Measurements from ENCODE around the gene GPBP1. TPM values are rescaled to one million over a fixed set of nuclear protein-coding genes. Genes with fewer than 3 reads are reported as not detected.
"Not testable (repeated sequence)": the region's sequence is repeated elsewhere in the genome, so short reads cannot be mapped to it uniquely, and the experiment has no call there.

The GPBP1 gene
- total and polyA plus RNA-seq, 2 of the 4 experiments (the other 2 are of a cell fraction) = 24.3 to 29.2 TPM

DNA sequence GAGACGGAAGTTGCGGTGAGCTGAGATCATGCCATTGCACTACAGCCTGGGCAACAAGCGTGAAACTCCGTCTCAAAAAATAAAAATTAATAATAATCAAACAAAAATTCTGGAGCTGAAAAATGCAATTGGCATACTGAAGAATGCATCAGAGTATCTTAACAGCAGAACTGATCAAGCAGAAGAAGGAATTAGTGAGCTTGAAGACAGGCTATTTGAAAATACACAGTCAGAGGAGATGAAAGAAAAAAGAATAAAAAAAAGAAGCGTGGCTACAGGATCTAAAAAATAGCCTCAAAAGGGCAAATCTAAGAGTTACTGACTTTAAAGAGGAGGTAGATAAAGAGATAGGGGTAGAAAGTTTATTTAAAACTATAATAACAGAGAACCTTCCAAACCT, 111.2 kb downstream of the GPBP1 start:
- H3K56ac ChIP-seq (ENCODE audit: extremely low read depth, insufficient read depth, low read length); CTCF ChIA-PET; dilution Hi-C loops (cut with HindIII; ENCODE audit: low sequenced_read_pairs, unreplicated experiment); H4K5ac ChIP-seq (ENCODE audit: low read depth, low read length); H3K14ac ChIP-seq (replicated peaks; ENCODE audit: low read depth, low read length); DNase-seq; H3K9me3 ChIP-seq (ENCODE audit: control insufficient read depth, insufficient read depth, low read length); POLR2A ChIA-PET (ENCODE audit: unreplicated experiment); H2BK15ac ChIP-seq (ENCODE audit: low read depth, low read length); H4K91ac ChIP-seq (ENCODE audit: insufficient read depth, low read depth, low read length); H2BK20ac ChIP-seq (ENCODE audit: low read depth, low read length); H3K4ac ChIP-seq (ENCODE audit: low read depth, low read length); H2AK5ac ChIP-seq (ENCODE audit: low read depth, low read length); H3K4me2 ChIP-seq (ENCODE audit: low read depth, low read length); intact Hi-C loops (cut with micrococcal nuclease); H3K9me1 ChIP-seq (ENCODE audit: insufficient read depth, low read length); H3K4me3 ChIP-seq (ENCODE audit: insufficient read depth, low read depth, low read length); H3K23ac ChIP-seq (ENCODE audit: low read depth, low read length); H3K27ac ChIP-seq (ENCODE audit: insufficient read depth, low read length); H3K27me3 ChIP-seq (ENCODE audit: control insufficient read depth, insufficient read depth, low read length); H3K18ac ChIP-seq (ENCODE audit: low read depth, low read length); H2AFZ ChIP-seq (replicated peaks; ENCODE audit: low read length, poor library complexity); H4K8ac ChIP-seq (ENCODE audit: low read depth in 2 of 2, low read length in 2 of 2); H2AK9ac ChIP-seq (replicated peaks; ENCODE audit: low read depth, low read length, poor library complexity); H3K79me1 ChIP-seq (ENCODE audit: low read depth in 1 of 2, low read length in 2 of 2); H3K36me3 ChIP-seq (ENCODE audit: control insufficient read depth, insufficient read depth, low read length); H3K9ac ChIP-seq (ENCODE audit: low read depth, low read length); H3K4me1 ChIP-seq (ENCODE audit: control insufficient read depth, insufficient read depth, low read length); H2BK5ac ChIP-seq (ENCODE audit: low read depth, low read length, poor library complexity, severe bottlenecking); BruUV-seq (replicated peaks); H4K20me1 ChIP-seq (ENCODE audit: insufficient read depth, low read length); ATAC-seq (ENCODE audit: low read depth); H2BK120ac ChIP-seq (ENCODE audit: low read depth, low read length): not testable (repeated sequence)
- WGBS, 2 experiments (ENCODE audit: extremely low coverage in 2 of 2, insufficient read length in 1 of 2) = 100% methylated on average over 1 of the region's 5 CpGs; no CpG with 5 or more reads in 1 of the 2 experiments
- in situ Hi-C loops (cut with MboI; ENCODE audit: low sequenced_read_pairs) = loop anchor here (25.0 kb wide), 1 partner anchor 877 kb away; no protein-coding TSS in a partner anchor
